Neuronal stem cell (in vitro differentiated cells): ENCODE data around the gene RBKS.

Source experiments
- DNase-seq: peaks from one replicate; pipeline ENCODE4 v3.0.0-alpha.2; 2013; ENCODE audit warnings: low spot score
- H2AFZ ChIP-seq: one replicate; pipeline ENCODE4 v1.6.1; 2013; ENCODE audit warnings: mild to moderate bottlenecking, low read length, inconsistent platforms
- H2AK5ac ChIP-seq: 2 replicates; pipeline ENCODE4 v1.6.1; 2013; ENCODE audit warnings: low read depth, mild to moderate bottlenecking, inconsistent platforms, low read length, moderate library complexity, mixed read lengths
- H2BK120ac ChIP-seq: 2 replicates; pipeline ENCODE4 v1.6.1; 2013; ENCODE audit warnings: low read depth, mild to moderate bottlenecking, inconsistent platforms, low read length, moderate library complexity, mixed read lengths
- H2BK12ac ChIP-seq: one replicate; pipeline ENCODE4 v1.6.1; 2013; ENCODE audit warnings: low read length, inconsistent platforms
- H2BK15ac ChIP-seq: 2 replicates; pipeline ENCODE4 v1.6.1; 2013; ENCODE audit warnings: mild to moderate bottlenecking, low read length, inconsistent platforms, mixed read lengths
- H2BK5ac ChIP-seq: one replicate; pipeline ENCODE4 v1.6.1; 2013; ENCODE audit warnings: inconsistent platforms, mild to moderate bottlenecking, low read length, moderate library complexity
- H3K14ac ChIP-seq: one replicate; pipeline ENCODE4 v1.6.1; 2013; ENCODE audit warnings: low read length, inconsistent platforms
- H3K18ac ChIP-seq: 2 replicates; pipeline ENCODE4 v1.6.1; 2013; ENCODE audit warnings: low read length, inconsistent platforms
- H3K23ac ChIP-seq: 2 replicates; pipeline ENCODE4 v1.6.1; 2013; ENCODE audit warnings: low read depth, mild to moderate bottlenecking, mixed read lengths, low read length, inconsistent platforms; ENCODE audit not compliant: poor library complexity
- H3K27ac ChIP-seq: replicated peaks from 3 replicates; pipeline ENCODE4 v1.5.1; 2013; ENCODE audit warnings: low read length, inconsistent platforms
- H3K27me3 ChIP-seq, 3 experiments: 2 replicates each; pipeline ENCODE4 v1.6.1; 2013; ENCODE audit warnings: low read length in 3 of 3, mild to moderate bottlenecking in 2 of 3, inconsistent platforms in 1 of 3, low read depth in 1 of 3, mixed read lengths in 1 of 3, moderate library complexity in 1 of 3; ENCODE audit not compliant: control insufficient read depth in 3 of 3, insufficient read depth in 3 of 3
- H3K36me3 ChIP-seq, 2 donors: replicated peaks in 1 of 2; 2 replicates each; pipeline ENCODE4 v1.6.1; 2013; ENCODE audit warnings: low read length in 2 of 2; ENCODE audit not compliant: control insufficient read depth in 2 of 2, insufficient read depth in 2 of 2
- H3K4ac ChIP-seq: 2 replicates; pipeline ENCODE4 v1.6.1; 2013; ENCODE audit warnings: inconsistent platforms, mild to moderate bottlenecking, low read length, moderate library complexity
- H3K4me1 ChIP-seq, 2 donors: 1 replicate in 1 of 2; 2 replicates in 1 of 2; pipeline ENCODE4 v1.6.1; 2013; ENCODE audit warnings: low read length in 2 of 2, low read depth in 1 of 2; ENCODE audit not compliant: control insufficient read depth in 2 of 2, insufficient read depth in 1 of 2
- H3K4me2 ChIP-seq: one replicate; pipeline ENCODE4 v1.6.1; 2013; ENCODE audit warnings: mild to moderate bottlenecking, low read length, inconsistent platforms; ENCODE audit not compliant: insufficient read depth, poor library complexity, severe bottlenecking
- H3K4me3 ChIP-seq, 2 donors: 2 replicates each; pipeline ENCODE4 v1.5.1; 2013; ENCODE audit warnings: low read length in 2 of 2, mild to moderate bottlenecking in 2 of 2, inconsistent platforms in 1 of 2, moderate library complexity in 1 of 2
- H3K79me1 ChIP-seq: one replicate; pipeline ENCODE4 v1.6.1; 2013; ENCODE audit warnings: low read depth, mild to moderate bottlenecking, inconsistent platforms, low read length, moderate library complexity
- H3K9ac ChIP-seq: one replicate; pipeline ENCODE4 v1.6.1; 2013; ENCODE audit warnings: mild to moderate bottlenecking, low read depth, low read length, inconsistent platforms; ENCODE audit not compliant: poor library complexity
- H3K9me3 ChIP-seq, 2 donors: replicated peaks in 1 of 2; 2 replicates each; pipeline versions ENCODE3 to v1.6.1; 2013; ENCODE audit warnings: low read length in 2 of 2, mild to moderate bottlenecking in 2 of 2, inconsistent platforms in 1 of 2, low read depth in 1 of 2, mixed read lengths in 1 of 2, moderate library complexity in 1 of 2; ENCODE audit not compliant: control insufficient read depth in 2 of 2, insufficient read depth in 1 of 2
- H4K8ac ChIP-seq: one replicate; pipeline ENCODE4 v1.6.1; 2013; ENCODE audit warnings: low read depth, mild to moderate bottlenecking, inconsistent platforms, low read length, moderate library complexity
- H4K91ac ChIP-seq: one replicate; pipeline ENCODE4 v1.6.1; 2013; ENCODE audit warnings: low read length, low read depth, mild to moderate bottlenecking, inconsistent platforms; ENCODE audit not compliant: poor library complexity
- WGBS, 2 donors: extraction: QIAGEN DNeasy Blood & Tissue Kit; methylation state at CpG; one replicate each; pipeline ENCODE4 v1.1.7; 2013; ENCODE audit warnings: missing lambda C conversion rate in 2 of 2, mixed read lengths in 1 of 2; ENCODE audit not compliant: insufficient read length in 2 of 2, insufficient replicate concordance in 1 of 2; ENCODE audit errors: extremely low coverage in 2 of 2; 5-methylcytosine and 5-hydroxymethylcytosine counted together

Gene RBKS

DNA sequence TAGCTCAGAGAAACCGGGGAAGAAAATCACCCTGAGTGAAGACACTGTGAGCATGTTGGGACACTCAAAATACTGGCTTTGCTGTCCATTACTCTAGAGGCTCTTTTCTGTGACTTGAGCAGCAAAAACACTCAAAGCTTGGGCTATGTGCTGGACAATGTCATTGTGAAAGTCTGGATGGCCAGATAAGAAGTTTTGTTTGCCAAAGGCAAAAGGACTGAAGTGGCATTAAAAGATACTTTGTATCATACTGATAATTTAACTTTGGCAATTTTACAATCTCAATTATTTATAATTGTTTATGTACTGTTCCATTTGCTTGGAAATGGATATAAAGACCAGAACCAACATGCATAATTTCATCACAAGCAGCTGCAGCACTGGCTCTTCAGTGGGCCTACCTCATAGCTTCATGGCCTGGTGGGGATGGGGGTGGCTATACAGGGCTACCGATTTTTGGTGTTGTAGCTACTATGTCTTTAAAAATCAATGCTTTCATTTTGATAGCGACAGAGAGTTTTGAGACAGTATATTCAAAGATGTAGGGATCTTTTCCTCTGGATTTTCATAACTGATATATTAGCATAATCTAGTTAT is 51.1 kb downstream of the RBKS start:
- Histone ChIP-seq H2BK120ac (no peak overlapping the region), H3K14ac (no peak overlapping the region)
- WGBS, 2 donors, result no CpG with 5 or more reads among the region's 3 CpGs

DNA sequence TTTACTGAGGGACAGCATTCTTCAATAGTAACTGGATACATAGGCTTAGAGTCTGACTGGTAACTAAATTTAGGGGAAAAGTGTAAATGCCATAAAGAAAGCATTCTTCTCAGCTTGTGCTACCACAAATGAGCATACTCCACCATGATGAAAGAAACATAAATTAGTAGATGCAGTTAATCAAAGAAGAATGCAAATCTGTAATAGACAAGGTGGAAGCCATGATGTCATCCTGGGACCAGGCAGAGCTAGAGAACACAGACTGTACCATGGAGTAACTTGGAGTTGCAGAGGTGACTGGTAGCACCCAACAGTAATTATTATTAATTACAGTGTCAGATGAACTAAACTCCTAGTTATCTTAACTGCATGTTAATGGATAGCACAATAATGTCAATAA is 51.7 kb downstream of the RBKS start:
- Histone ChIP-seq H4K91ac (no peak overlapping the region), H3K4ac (no peak overlapping the region), H3K4me2 (no peak overlapping the region), H3K23ac (no peak overlapping the region), H2BK15ac (no peak overlapping the region), H3K4me3 (no peak overlapping the region), H3K27me3 (no peaks in the 10 kb centered on the region), H2AK5ac (no peak overlapping the region), H2BK5ac (no peak overlapping the region), H3K14ac (no peak overlapping the region), H3K9me3 (no peaks in the 10 kb centered on the region), H3K27ac (no peak overlapping the region), H3K4me1 (no peaks in the 10 kb centered on the region), H3K9ac (no peak overlapping the region), H4K8ac (no peak overlapping the region), H3K79me1 (no peaks in the 10 kb centered on the region), H3K18ac (no peak overlapping the region), H2BK120ac (no peak overlapping the region), H2AFZ (no peak overlapping the region), H3K36me3 (peaks cover 0 to 1% of the 10 kb centered on the region in 2 donors), H2BK12ac (no peak overlapping the region)
- no peak for DNase-seq

More for the DNA sequence above, 51.1 kb downstream of the RBKS start:
- Histone ChIP-seq H3K4ac (no peak overlapping the region), H3K27me3 (no peaks in the 10 kb centered on the region), H3K23ac (no peak overlapping the region), H2BK15ac (no peak overlapping the region), H4K8ac (no peak overlapping the region), H3K18ac (no peak overlapping the region), H3K4me2 (no peak overlapping the region), H3K9ac (no peak overlapping the region), H3K27ac (no peak overlapping the region), H2AK5ac (no peak overlapping the region), H2BK5ac (no peak overlapping the region), H4K91ac (no peak overlapping the region), H2AFZ (no peak overlapping the region), H3K79me1 (no peaks in the 10 kb centered on the region), H2BK12ac (no peak overlapping the region), H3K4me3 (no peak overlapping the region), H3K9me3 (no peaks in the 10 kb centered on the region), H3K36me3 (peaks cover 0 to 1% of the 10 kb centered on the region in 2 donors), H3K4me1 (no peaks in the 10 kb centered on the region)
- DNase-seq, result no peak

DNA sequence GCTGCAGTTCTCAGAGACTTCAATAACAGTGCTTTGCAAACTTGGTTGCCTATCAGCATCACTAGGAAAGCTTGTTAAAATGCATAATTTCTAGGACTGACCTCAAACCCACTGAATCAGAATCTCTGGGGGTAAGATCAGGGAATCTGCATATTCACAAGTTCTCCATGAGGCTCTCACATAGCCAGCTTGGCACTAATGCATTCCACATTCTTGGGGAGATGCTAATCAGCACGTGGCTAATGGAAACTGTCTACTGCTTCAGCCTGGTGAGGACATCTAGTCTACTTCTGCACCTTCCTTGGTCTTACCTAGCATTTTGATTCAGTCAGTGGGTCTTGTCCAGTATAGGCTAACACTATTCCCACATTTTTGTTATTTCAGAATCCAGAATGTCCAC is 56.3 kb downstream of the RBKS start:
- H2BK15ac ChIP-seq, result no peak overlapping the region
- no peaks in the 10 kb centered on the region for H3K4me1 ChIP-seq
- no peak overlapping the region for H4K91ac ChIP-seq
- H3K4me2 ChIP-seq, result no peak overlapping the region
- H3K9ac ChIP-seq, result no peak overlapping the region
- no peak overlapping the region for H3K4ac ChIP-seq
- no peak overlapping the region for H3K18ac ChIP-seq
- H3K14ac ChIP-seq, result no peak overlapping the region
- H4K8ac ChIP-seq, result no peak overlapping the region
- H2AK5ac ChIP-seq, result no peak overlapping the region
- no peak overlapping the region for H3K27ac ChIP-seq
- no peaks in the 10 kb centered on the region for H3K79me1 ChIP-seq
- H2BK12ac ChIP-seq, result no peak overlapping the region
- no CpG with 5 or more reads among the region's 1 CpG for WGBS, 2 donors
- no peak overlapping the region for H2AFZ ChIP-seq
- no peaks in the 10 kb centered on the region for H3K27me3 ChIP-seq
- H2BK120ac ChIP-seq, result no peak overlapping the region
- no peak overlapping the region for H3K4me3 ChIP-seq
- H3K36me3 ChIP-seq, result no peaks in the 10 kb centered on the region
- H2BK5ac ChIP-seq, result no peak overlapping the region
- no peak for DNase-seq
- H3K23ac ChIP-seq, result no peak overlapping the region
- no peaks in the 10 kb centered on the region for H3K9me3 ChIP-seq

DNA sequence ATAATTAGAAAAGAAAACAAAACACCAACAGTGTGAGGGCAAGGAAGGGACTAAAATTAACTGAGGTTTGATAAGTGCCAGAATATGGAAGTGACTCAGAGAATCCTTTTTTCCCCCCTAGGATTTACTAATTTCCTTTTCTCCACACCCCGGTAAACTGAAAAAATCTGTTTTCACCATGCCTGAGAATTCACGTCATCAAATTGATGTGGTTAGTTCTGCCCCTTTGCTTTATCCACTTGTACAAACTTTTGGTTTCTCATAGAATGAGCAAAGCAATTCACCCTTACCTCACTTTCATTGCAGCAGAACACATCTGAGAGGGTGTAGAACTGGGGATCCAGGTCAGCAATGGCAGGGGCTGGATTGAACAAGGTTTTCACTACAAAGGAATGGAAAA is 57.8 kb downstream of the RBKS start:
- Histone ChIP-seq H2BK120ac (no peak overlapping the region), H3K4me3 (no peak overlapping the region), H3K79me1 (no peaks in the 10 kb centered on the region), H3K27ac (no peak overlapping the region), H3K23ac (no peak overlapping the region), H3K4me1 (no peaks in the 10 kb centered on the region), H2BK15ac (no peak overlapping the region), H2AK5ac (no peak overlapping the region), H3K4ac (no peak overlapping the region), H3K9ac (no peak overlapping the region), H4K91ac (no peak overlapping the region), H3K27me3 (no peaks in the 10 kb centered on the region), H2AFZ (no peak overlapping the region), H3K4me2 (no peak overlapping the region), H3K18ac (no peak overlapping the region), H4K8ac (no peak overlapping the region), H2BK12ac (no peak overlapping the region), H3K9me3 (no peaks in the 10 kb centered on the region), H2BK5ac (no peak overlapping the region), H3K14ac (no peak overlapping the region), H3K36me3 (no peaks in the 10 kb centered on the region)
- no CpG with 5 or more reads among the region's 2 CpGs for WGBS, 2 donors
- no peak for DNase-seq
